HepG2 (cell line): Measurements from ENCODE around the gene CPE. TPM values are rescaled to one million over a fixed set of nuclear protein-coding genes. Genes with fewer than 3 reads are reported as not detected.
A peak's percentile ranks its signal among the peaks of the same experiment; 100 is the strongest.

ENCODE experiments used
- ATAC-seq: fragments of 200-7000 bp; cut with Tn5 transposase; 3 replicates; pipeline ENCODE4 v1.9.1; 2020; ENCODE audit warnings: mild to moderate bottlenecking, moderate library complexity
- BruUV-seq: library from RNA; stranded (reverse); fragments of 400-500 nt; replicated peaks from 2 replicates; lab custom pipeline; 2021; lab: Mats Ljungman, UMichigan
- CTCF ChIA-PET: fragments of 300-600 bp; formaldehyde crosslinking; extraction: SDS; loops from one replicate; lab custom pipeline; 2021; ENCODE audit warnings: low total read pairs, inconsistent platforms, low intra/inter-chr PET ratio; lab: Yijun Ruan, JAX
- POLR2A ChIA-PET: fragments of 350-600 bp; sonication (Branson Sonifier 250); formaldehyde crosslinking; loops from one replicate; lab custom pipeline; 2020; ENCODE audit warnings: antibody characterized with exemption, inconsistent platforms; lab: Yijun Ruan, JAX
- DNase-seq: peaks from one replicate; pipeline ENCODE4 v3.0.0-alpha.2; 2015; ENCODE audit warnings: low spot score
- FAIRE-seq: peaks from 3 replicates; lab custom pipeline; 2011; peaks lifted over from hg19 to GRCh38; lab: Jason Lieb, UNC
- H2AFZ ChIP-seq: one replicate; pipeline ENCODE4 v1.6.1; 2011; ENCODE audit warnings: low read length, inconsistent platforms
- H3K27ac ChIP-seq: fragments of 300-600 bp; 3 replicates; pipeline ENCODE4 v1.8.0; 2011; ENCODE audit warnings: mixed run types, mild to moderate bottlenecking, mixed read lengths, low read length, inconsistent platforms; ENCODE audit not compliant: insufficient read depth; ENCODE audit errors: extremely low read length
- H3K27me3 ChIP-seq, 2 experiments: fragments of 200-600 bp in 1 of 2; 2 replicates in 1 of 2; 3 replicates in 1 of 2; pipeline versions ENCODE4 v1.6.0 to v1.8.0; 2011; ENCODE audit warnings: low read length in 2 of 2, mild to moderate bottlenecking in 2 of 2, moderate library complexity in 2 of 2, inconsistent platforms in 1 of 2; ENCODE audit not compliant: insufficient read depth in 2 of 2, control insufficient read depth in 1 of 2
- H3K36me3 ChIP-seq, 2 experiments: fragments of 200-600 bp in 1 of 2; replicated peaks in 1 of 2; 2 replicates in 1 of 2; 3 replicates in 1 of 2; pipeline versions ENCODE4 v1.5.1 to v1.8.0; 2011; ENCODE audit warnings: low read length in 2 of 2, inconsistent platforms in 1 of 2; ENCODE audit not compliant: insufficient read depth in 2 of 2, control insufficient read depth in 1 of 2
- H3K4me1 ChIP-seq: 2 replicates; pipeline ENCODE4 v1.5.1; 2012; ENCODE audit warnings: low read length, inconsistent platforms; ENCODE audit not compliant: insufficient read depth
- H3K4me2 ChIP-seq: 2 replicates; pipeline ENCODE4 v1.6.0; 2011; ENCODE audit warnings: low read depth, low read length, inconsistent platforms
- H3K4me3 ChIP-seq, 3 experiments: fragments of 200-600 bp in 1 of 3; sonication (generic), shearing (Covaris generic) in 1 of 3; replicated peaks in 1 of 3; 2 replicates each; pipeline ENCODE4 v1.5.1; 2011 to 2016; ENCODE audit warnings: low read length in 3 of 3, inconsistent platforms in 2 of 3, low read depth in 2 of 3, mild to moderate bottlenecking in 2 of 3, control low read depth in 1 of 3, mixed read lengths in 1 of 3; ENCODE audit not compliant: insufficient read depth in 1 of 3
- H3K79me2 ChIP-seq: one replicate; pipeline ENCODE4 v1.6.1; 2011; ENCODE audit warnings: low read length, inconsistent platforms; ENCODE audit not compliant: insufficient read depth
- H3K9ac ChIP-seq: 2 replicates; pipeline ENCODE4 v1.6.0; 2011; ENCODE audit warnings: mild to moderate bottlenecking, low read depth, low read length, inconsistent platforms; ENCODE audit not compliant: insufficient read depth
- H3K9me3 ChIP-seq: 2 replicates; pipeline ENCODE4 v1.5.1; 2012; ENCODE audit warnings: mild to moderate bottlenecking, low read length
- H4K20me1 ChIP-seq: 2 replicates; pipeline ENCODE4 v1.6.0; 2011; ENCODE audit warnings: inconsistent platforms, mild to moderate bottlenecking, low read length, moderate library complexity; ENCODE audit not compliant: insufficient read depth
- BCL6 ChIP-seq: IDR thresholded peaks from 2 replicates; pipeline ENCODE4 v1.6.1; 2016; ENCODE audit warnings: missing genetic modification reagents, missing compliant biosample characterization
- MAFF ChIP-seq: IDR thresholded peaks from 2 replicates; pipeline ENCODE4 v1.6.1; 2011; ENCODE audit warnings: low read depth, low read length, improper control_type of control experiment
- ZBTB33 ChIP-seq: sonication (generic); formaldehyde crosslinking; IDR thresholded peaks from 2 replicates; pipeline ENCODE4 v1.4.0; 2020; ENCODE audit warnings: missing genetic modification reagents
- ZNF766 ChIP-seq: sonication (generic); formaldehyde crosslinking; IDR thresholded peaks from 2 replicates; pipeline ENCODE4 v1.5.0; 2020; ENCODE audit warnings: missing genetic modification reagents, borderline replicate concordance
- WGBS: methylation state at CpG from one replicate; pipeline ENCODE4 v1.1.6; 2017; ENCODE audit warnings: low lambda C conversion rate; 5-methylcytosine and 5-hydroxymethylcytosine counted together
- in situ Hi-C: cut with HindIII; loops from 2 replicates; pipeline ENCODE4 v1.10.0; 2017; ENCODE audit warnings: low pct_unique_long_range_greater_than_20kb; ENCODE audit not compliant: extremely low pct_ligation_motif_present
- intact Hi-C: fragments of 100-400 bp; cut with micrococcal nuclease; formaldehyde crosslinking; loops from one replicate; pipeline ENCODE4 v1.10.0; 2022; ENCODE audit not compliant: unreplicated experiment
- polyA plus RNA-seq, 8 experiments: library from polyadenylated mRNA; depleted of rRNA in 3 of 8; stranded (reverse) in 7 of 8; unstranded in 1 of 8; fragments of >200 nt; fragmentation: Illumina TruSeq in 4 of 8; extraction: Trizol in 4 of 8; gene quantifications; 2 replicates each; pipeline versions ENCODE4 v1.2.1 to v1.2.3, GENCODE V29; 2011 to 2016; ENCODE audit warnings: low read depth in 4 of 8, missing spikeins in 1 of 8, mixed read lengths in 1 of 8; ENCODE audit not compliant: insufficient read depth in 1 of 8
- total RNA-seq, 5 experiments: library from RNA; depleted of rRNA; stranded (reverse); fragments of >200 nt; fragmentation: Illumina TruSeq; extraction: Trizol; gene quantifications; 2 replicates each; pipeline ENCODE4 v1.2.3, GENCODE V29; 2016; ENCODE audit warnings: low read depth in 1 of 5

The CPE gene
- total and polyA plus RNA-seq, 2 of the 13 experiments (the other 11 are each of a cell fraction or from before 2014, with no cell fraction given), result 268 to 852 TPM

- H3K79me2 ChIP-seq, result no peaks in the 10 kb centered on the region
- intact Hi-C loops (no loop called here), in situ Hi-C loops (no loop called here)
Observed at GRCh38 chr4:165508372-165509120, 129.7 kb downstream of the CPE start.

More at GRCh38 chr4:165508372-165509120, 129.7 kb downstream of the CPE start:
- ChIA-PET CTCF (no interaction called here), POLR2A (no interaction called here)
- Histone ChIP-seq H3K4me3 (no peak overlapping the region), H3K27ac (no peak overlapping the region), H3K9me3 (no peaks in the 10 kb centered on the region), H3K9ac (no peak overlapping the region), H4K20me1 (no peaks in the 10 kb centered on the region), H2AFZ (no peak overlapping the region), H3K4me2 (no peak overlapping the region)
- BruUV-seq, result no TSS peak
- TF ChIP-seq ZNF766 (CRISPR knock-in tag), result no peak
- TF ChIP-seq MAFF, result 0 out of 2 replicates have a peak, but pooled peaks have one; percentile 29
- TF ChIP-seq ZBTB33 (CRISPR knock-in tag), result peak; percentile 88
- peak; percentile 37; the same call in 1 of the 2 replicates for TF ChIP-seq BCL6 (CRISPR knock-in tag)
- TF ChIP-seq, all 625 proteins: peak for 3
- 79% methylated on average over 6 of the region's 6 CpGs for WGBS
- ATAC-seq, result no peak; the same call in 2 of the 3 replicates
- no peaks in the 10 kb centered on the region for H3K36me3 ChIP-seq
- no peak for FAIRE-seq
- H3K27me3 ChIP-seq, result no peaks in the 10 kb centered on the region
- peak; percentile 24 for DNase-seq
- H3K4me1 ChIP-seq, result peaks cover 41% of the 10 kb centered on the region
